H1 (cell line): ENCODE results near the gene THPO. TPM values are rescaled to one million over a fixed set of nuclear protein-coding genes. Genes with fewer than 3 reads are reported as not detected.

Experiments used
- CTCF ChIA-PET: fragments of 300-600 bp; sonication (Branson Sonifier 250); formaldehyde crosslinking; loops from one replicate; lab custom pipeline; 2021; ENCODE audit not compliant: partially characterized antibody; lab: Charles Lee
- POLR2A ChIA-PET: fragments of 300-600 bp; sonication (Branson Sonifier 250); formaldehyde crosslinking; loops from one replicate; lab custom pipeline; 2021; ENCODE audit warnings: inconsistent platforms; ENCODE audit not compliant: partially characterized antibody; lab: Charles Lee
- DNase-seq, 2 experiments: peaks; one replicate each; pipeline versions ENCODE4 v3.0.0 to v3.0.0-alpha.2; 2010 to 2022; ENCODE audit warnings: low spot score in 2 of 2, low read depth in 1 of 2, mixed read lengths in 1 of 2
- FAIRE-seq: peaks from 2 replicates; lab custom pipeline; 2011; peaks lifted over from hg19 to GRCh38; lab: Jason Lieb, UNC
- H2AFZ ChIP-seq: 2 replicates; pipeline ENCODE4 v1.8.1; 2012; ENCODE audit warnings: low read length, inconsistent platforms
- H2AK5ac ChIP-seq: 2 replicates; pipeline ENCODE4 v1.6.1; 2013; ENCODE audit warnings: low read depth, low read length
- H2BK120ac ChIP-seq: replicated peaks from 2 replicates; pipeline ENCODE3; 2013; ENCODE audit warnings: low read depth, low read length, inconsistent platforms
- H2BK12ac ChIP-seq: 2 replicates; pipeline ENCODE4 v1.6.1; 2013; ENCODE audit warnings: low read depth, low read length
- H2BK15ac ChIP-seq: 2 replicates; pipeline ENCODE4 v1.6.1; 2013; ENCODE audit warnings: low read length
- H2BK20ac ChIP-seq: 2 replicates; pipeline ENCODE4 v1.6.1; 2013; ENCODE audit warnings: low read length
- H2BK5ac ChIP-seq: 2 replicates; pipeline ENCODE4 v1.6.1; 2013; ENCODE audit warnings: low read depth, low read length
- H3K14ac ChIP-seq: 2 replicates; pipeline ENCODE4 v1.6.1; 2013; ENCODE audit warnings: inconsistent platforms; ENCODE audit not compliant: insufficient read length
- H3K18ac ChIP-seq: 2 replicates; pipeline ENCODE4 v1.6.1; 2013; ENCODE audit warnings: low read length; ENCODE audit errors: extremely low read depth
- H3K23ac ChIP-seq: 2 replicates; pipeline ENCODE4 v1.6.1; 2013; ENCODE audit warnings: inconsistent platforms; ENCODE audit not compliant: insufficient read length
- H3K23me2 ChIP-seq: 2 replicates; pipeline ENCODE4 v1.6.1; 2013; ENCODE audit warnings: low read depth, low read length
- H3K27ac ChIP-seq: 2 replicates; pipeline ENCODE4 v1.6.1; 2011; ENCODE audit warnings: low read depth, low read length, inconsistent platforms
- H3K27me3 ChIP-seq, 4 experiments: replicated peaks in 1 of 4; 1 replicate in 1 of 4; 2 replicates in 3 of 4; pipeline versions ENCODE4 v1.6.1 to v1.8.1; 2011 to 2013; ENCODE audit warnings: low read length in 3 of 4, mild to moderate bottlenecking in 3 of 4, inconsistent platforms in 2 of 4, mixed read lengths in 2 of 4, moderate library complexity in 1 of 4; ENCODE audit not compliant: control insufficient read depth in 3 of 4, insufficient read depth in 3 of 4; ENCODE audit errors: extremely low read depth in 1 of 4
- H3K36me3 ChIP-seq, 4 experiments: 2 replicates each; pipeline versions ENCODE4 v1.6.1 to v1.8.1; 2011 to 2013; ENCODE audit warnings: mild to moderate bottlenecking in 4 of 4, low read length in 3 of 4, moderate library complexity in 2 of 4, control low read depth in 1 of 4, inconsistent platforms in 1 of 4; ENCODE audit not compliant: insufficient read depth in 4 of 4, control insufficient read depth in 2 of 4
- H3K4ac ChIP-seq: replicated peaks from 2 replicates; pipeline ENCODE3; 2013; ENCODE audit warnings: low read length, low read depth, mixed read lengths, inconsistent platforms; ENCODE audit not compliant: insufficient read length
- H3K4me1 ChIP-seq, 4 experiments: replicated peaks in 1 of 4; 1 replicate in 1 of 4; 2 replicates in 3 of 4; pipeline versions ENCODE4 v1.6.1 to v1.8.1; 2011 to 2013; ENCODE audit warnings: low read length in 3 of 4, inconsistent platforms in 2 of 4, mixed read lengths in 1 of 4; ENCODE audit not compliant: insufficient read depth in 4 of 4, control insufficient read depth in 3 of 4
- H3K4me2 ChIP-seq, 2 experiments: 2 replicates each; pipeline versions ENCODE4 v1.6.1 to v1.8.1; 2011 to 2013; ENCODE audit warnings: low read depth in 2 of 2, low read length in 2 of 2, control low read depth in 1 of 2, inconsistent platforms in 1 of 2, mild to moderate bottlenecking in 1 of 2; ENCODE audit not compliant: insufficient read depth in 1 of 2
- H3K4me3 ChIP-seq, 4 experiments: fragments of 200-600, 300-600 bp in 1 of 4; sonication (generic), shearing (Covaris generic), sonication (Bioruptor Twin) in 1 of 4; 2 replicates each; pipeline versions ENCODE4 v1.5.1 to v1.8.1; 2011 to 2016; ENCODE audit warnings: low read length in 4 of 4, low read depth in 3 of 4, control low read depth in 2 of 4, inconsistent platforms in 2 of 4, mild to moderate bottlenecking in 2 of 4, mixed read lengths in 1 of 4, moderate library complexity in 1 of 4; ENCODE audit not compliant: insufficient read depth in 2 of 4; ENCODE audit errors: extremely low read depth in 1 of 4
- H3K56ac ChIP-seq: replicated peaks from 2 replicates; pipeline ENCODE3; 2013; ENCODE audit warnings: low read depth, mild to moderate bottlenecking, mixed read lengths, low read length, inconsistent platforms; ENCODE audit not compliant: insufficient read length
- H3K79me1 ChIP-seq: 2 replicates; pipeline ENCODE4 v1.6.1; 2013; ENCODE audit warnings: low read depth, low read length, control low read depth
- H3K79me2 ChIP-seq, 2 experiments: 2 replicates each; pipeline versions ENCODE4 v1.6.1 to v1.8.1; 2012 to 2013; ENCODE audit warnings: low read length in 2 of 2, mild to moderate bottlenecking in 2 of 2, inconsistent platforms in 1 of 2; ENCODE audit not compliant: insufficient read depth in 2 of 2, control insufficient read depth in 1 of 2
- H3K9ac ChIP-seq, 4 experiments: replicated peaks in 1 of 4; 1 replicate in 1 of 4; 2 replicates in 3 of 4; pipeline versions ENCODE4 v1.6.1 to v1.8.1; 2011 to 2013; ENCODE audit warnings: low read depth in 3 of 4, low read length in 3 of 4, control low read depth in 2 of 4, mild to moderate bottlenecking in 2 of 4, moderate library complexity in 2 of 4, inconsistent platforms in 1 of 4; ENCODE audit errors: extremely low read depth in 1 of 4
- H3K9me3 ChIP-seq, 2 experiments: 2 replicates each; pipeline versions ENCODE4 v1.6.1 to v1.8.1; 2012 to 2013; ENCODE audit warnings: mild to moderate bottlenecking in 2 of 2, moderate library complexity in 2 of 2, control low read depth in 1 of 2, inconsistent platforms in 1 of 2, low read depth in 1 of 2, low read length in 1 of 2, mixed read lengths in 1 of 2; ENCODE audit not compliant: insufficient read depth in 2 of 2
- H4K20me1 ChIP-seq, 2 experiments: replicated peaks in 1 of 2; 2 replicates each; pipeline versions ENCODE3 to v1.8.1; 2011 to 2013; ENCODE audit warnings: inconsistent platforms in 2 of 2, low read length in 2 of 2, mild to moderate bottlenecking in 1 of 2; ENCODE audit not compliant: insufficient read depth in 2 of 2, control insufficient read depth in 1 of 2
- H4K5ac ChIP-seq: 2 replicates; pipeline ENCODE4 v1.6.1; 2013; ENCODE audit warnings: low read length, low read depth, mixed read lengths, inconsistent platforms; ENCODE audit not compliant: insufficient read length
- H4K8ac ChIP-seq: 2 replicates; pipeline ENCODE4 v1.8.0; 2013; ENCODE audit warnings: mild to moderate bottlenecking, moderate library complexity, low read length, inconsistent platforms; ENCODE audit not compliant: insufficient read depth; ENCODE audit errors: extremely low read depth
- H4K91ac ChIP-seq: replicated peaks from 2 replicates; pipeline ENCODE3; 2013; ENCODE audit warnings: low read length, mixed read lengths, inconsistent platforms; ENCODE audit not compliant: insufficient read length
- BCL11A ChIP-seq, 2 experiments: IDR thresholded peaks; one replicate each; pipeline ENCODE4 v1.6.1; 2011; ENCODE audit warnings: low read depth in 2 of 2, low read length in 2 of 2, mild to moderate bottlenecking in 2 of 2
- CBX5 ChIP-seq: fragments of 300-800, 300-1000 bp; sonication (generic); IDR thresholded peaks from 2 replicates; pipeline ENCODE4 v1.7.1; 2016; ENCODE audit warnings: antibody characterized with exemption, low read length, low read depth
- EP300 ChIP-seq, 2 experiments: IDR thresholded peaks; 1 replicate in 1 of 2; 2 replicates in 1 of 2; pipeline ENCODE4 v1.6.1; 2011 to 2012; ENCODE audit warnings: low read depth in 2 of 2, low read length in 2 of 2, mild to moderate bottlenecking in 2 of 2, borderline replicate concordance in 1 of 2, inconsistent platforms in 1 of 2, moderate library complexity in 1 of 2
- HDAC2 ChIP-seq, 2 experiments: fragments of 300-600 bp in 1 of 2; sonication (generic) in 1 of 2; IDR thresholded peaks; 2 replicates each; pipeline ENCODE4 v1.6.1; 2011 to 2012; ENCODE audit warnings: low read depth in 2 of 2, low read length in 2 of 2, mild to moderate bottlenecking in 2 of 2, moderate library complexity in 2 of 2, borderline replicate concordance in 1 of 2, inconsistent platforms in 1 of 2
- HDAC6 ChIP-seq: IDR thresholded peaks from one replicate; pipeline ENCODE4 v1.7.1; 2012; ENCODE audit warnings: low read depth, mild to moderate bottlenecking, inconsistent platforms, low read length, moderate library complexity
- NRF1 ChIP-seq: IDR thresholded peaks from 2 replicates; pipeline ENCODE4 v1.6.1; 2011; ENCODE audit warnings: mild to moderate bottlenecking, low read depth, low read length, improper control_type of control experiment
- SIRT6 ChIP-seq: IDR thresholded peaks from one replicate; pipeline ENCODE4 v1.7.1; 2012; ENCODE audit warnings: low read length, inconsistent platforms
- SIX5 ChIP-seq: IDR thresholded peaks from 2 replicates; pipeline ENCODE4 v1.6.1; 2011; ENCODE audit warnings: mild to moderate bottlenecking, low read depth, low read length
- TCF12 ChIP-seq: IDR thresholded peaks from 2 replicates; pipeline ENCODE4 v1.6.1; 2011; ENCODE audit warnings: low read depth, mild to moderate bottlenecking, low read length
- TEAD4 ChIP-seq: IDR thresholded peaks from 2 replicates; pipeline ENCODE4 v1.6.1; 2012; ENCODE audit warnings: low read depth, low read length, inconsistent platforms, mixed read lengths
- WGBS, 2 experiments: shearing (Covaris generic) in 1 of 2; methylation state at CpG; one replicate each; pipeline versions ENCODE4 v1.1.6 to v1.1.7; 2013 to 2015; ENCODE audit warnings: low lambda C conversion rate in 2 of 2, mixed read lengths in 2 of 2, inconsistent platforms in 1 of 2, low coverage in 1 of 2, missing lambda C conversion rate in 1 of 2; ENCODE audit not compliant: insufficient replicate concordance in 2 of 2, insufficient coverage in 1 of 2, insufficient read length in 1 of 2; ENCODE audit errors: extremely low coverage in 1 of 2, missing lambda C conversion rate in 1 of 2; 5-methylcytosine and 5-hydroxymethylcytosine counted together
- polyA plus RNA-seq, 7 experiments: library from polyadenylated mRNA; depleted of rRNA in 3 of 7; stranded (reverse) in 5 of 7; unstranded in 2 of 7; fragments of >200 nt in 5 of 7; fragments of 200-250 nt in 2 of 7; gene quantifications; 1 replicate in 5 of 7; 2 replicates in 1 of 7; 4 replicates in 1 of 7; pipeline versions ENCODE4 v1.2.1 to v1.2.3, GENCODE V29; 2011 to 2013; ENCODE audit warnings: missing spikeins in 2 of 7, mixed read lengths in 2 of 7
- total RNA-seq: library from RNA; stranded (reverse); fragmentation: NEBNext Ultra II Directional; extraction: Animal tissue kit (Norgen Biotek cat#: 25700); gene quantifications from 2 replicates; pipeline ENCODE4 v1.2.1, GENCODE V29; 2021

The THPO gene
- total and polyA plus RNA-seq, 2 of the 8 experiments (the other 6 are each of a cell fraction or from before 2014, with no cell fraction given) = 0.82 to 1.2 TPM

DNA sequence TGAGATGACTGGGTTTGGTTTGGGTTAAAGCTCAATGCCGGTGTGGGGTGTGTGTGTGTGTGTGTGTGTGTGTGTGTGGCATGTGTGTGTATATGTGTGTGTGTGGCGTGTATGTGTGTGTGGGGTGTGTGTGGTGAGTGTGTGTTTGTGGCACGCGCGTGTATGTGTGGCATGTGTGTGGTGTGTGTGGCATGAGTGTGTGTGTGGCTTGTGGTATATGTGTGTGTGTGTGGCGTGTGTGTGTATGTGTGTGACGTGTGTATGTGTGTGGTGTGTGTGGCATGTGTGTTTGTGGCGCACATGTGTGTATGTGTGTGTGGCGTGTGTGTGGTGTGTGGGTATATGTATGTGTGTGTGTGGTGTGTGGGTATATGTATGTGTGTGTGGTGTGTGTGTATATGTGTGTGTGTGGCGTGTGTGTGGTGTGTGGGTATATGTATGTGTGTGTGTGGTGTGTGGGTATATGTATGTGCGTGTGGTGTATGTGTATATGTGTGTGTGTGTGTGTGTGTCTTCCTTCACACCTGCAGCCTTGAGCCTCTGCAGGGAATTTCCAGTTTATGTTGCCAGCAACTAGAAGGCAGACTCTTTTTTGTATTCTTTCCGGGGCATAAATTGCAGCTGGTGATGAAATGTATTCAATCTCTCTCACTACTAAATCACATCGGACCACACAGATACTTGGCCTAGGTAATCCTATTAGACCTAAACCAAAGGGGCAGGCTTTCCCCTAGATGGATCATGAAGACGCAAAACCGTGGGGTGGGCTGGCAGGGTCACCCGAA is 36.6 kb upstream of the THPO start:
- CTCF ChIA-PET = interaction anchor here (0.6 to 9.4 kb wide), 16 partner anchors 12 to 127 kb away, joined by 3 to 83 read pairs (median 3); no protein-coding TSS in a partner anchor
- FAIRE-seq = peak; percentile 57

More for the DNA sequence above, 36.6 kb upstream of the THPO start:
- POLR2A ChIA-PET = interaction anchor here (1.1 kb wide), 1 partner anchor 53 kb away, joined by 4 read pairs; no protein-coding TSS in a partner anchor
- Histone ChIP-seq H2AFZ (no peak overlapping the region), H4K91ac (peak overlapping the region; percentile 91), H3K56ac (peak overlapping the region; percentile 94), H2BK20ac (no peak overlapping the region), H3K4me1 (peaks cover 0 to 5% (median 4%) of the 10 kb centered on the region in 4 experiments; a peak in 2 of 7 replicates), H3K27ac (no peak overlapping the region), H3K18ac (no peak overlapping the region), H2BK15ac (no peak overlapping the region), H3K23ac (no peak overlapping the region), H3K79me1 (no peaks in the 10 kb centered on the region), H3K79me2 (no peaks in the 10 kb centered on the region), H3K27me3 (no peaks in the 10 kb centered on the region), H4K5ac (no peak overlapping the region), H3K36me3 (no peaks in the 10 kb centered on the region), H3K4ac (peak overlapping the region; percentile 84), H3K4me3 (no peak overlapping the region), H3K9ac (peak overlapping the region in 1 of 4 experiments; percentile 22; a peak in 2 of 7 replicates), H2BK5ac (no peak overlapping the region), H3K23me2 (peaks cover 7% of the 10 kb centered on the region; the same call in 1 of the 2 replicates), H2AK5ac (no peak overlapping the region; the same call in 1 of the 2 replicates), H4K8ac (no peak overlapping the region), H4K20me1 (peaks cover 0 to 2% of the 10 kb centered on the region in 2 experiments), H3K9me3 (no peaks in the 10 kb centered on the region), H2BK120ac (no peak overlapping the region), H2BK12ac (peak overlapping the region; percentile 68; the same call in 1 of the 2 replicates), H3K14ac (no peak overlapping the region), H3K4me2 (no peak overlapping the region)
- 86% methylated on average over 16 of the region's 16 CpGs; no CpG with 5 or more reads in 1 of the 2 experiments for WGBS, 2 experiments
- DNase-seq = no peak
- TF ChIP-seq CBX5 = no peak
- no peak for TF ChIP-seq TEAD4
- no peak for TF ChIP-seq EP300 (IDR thresholded peaks at IDR 0.05; ENCODE audit: borderline replicate concordance in 1 of 2, low read depth in 2 of 2, low read length in 2 of 2)
- TF ChIP-seq SIRT6 = no peak
- no peak for TF ChIP-seq BCL11A (IDR thresholded peaks at IDR 0.05; ENCODE audit: low read depth in 2 of 2, low read length in 2 of 2)
- no peak for TF ChIP-seq NRF1
- TF ChIP-seq HDAC2 (IDR thresholded peaks at IDR 0.05; ENCODE audit: borderline replicate concordance in 1 of 2, low read depth in 2 of 2, low read length in 2 of 2) = no peak
- no peak for TF ChIP-seq HDAC6
- no peak for TF ChIP-seq TCF12
- TF ChIP-seq SIX5 = no peak
